ENCODE data around the gene CD47.

Gene CD47

DNA sequence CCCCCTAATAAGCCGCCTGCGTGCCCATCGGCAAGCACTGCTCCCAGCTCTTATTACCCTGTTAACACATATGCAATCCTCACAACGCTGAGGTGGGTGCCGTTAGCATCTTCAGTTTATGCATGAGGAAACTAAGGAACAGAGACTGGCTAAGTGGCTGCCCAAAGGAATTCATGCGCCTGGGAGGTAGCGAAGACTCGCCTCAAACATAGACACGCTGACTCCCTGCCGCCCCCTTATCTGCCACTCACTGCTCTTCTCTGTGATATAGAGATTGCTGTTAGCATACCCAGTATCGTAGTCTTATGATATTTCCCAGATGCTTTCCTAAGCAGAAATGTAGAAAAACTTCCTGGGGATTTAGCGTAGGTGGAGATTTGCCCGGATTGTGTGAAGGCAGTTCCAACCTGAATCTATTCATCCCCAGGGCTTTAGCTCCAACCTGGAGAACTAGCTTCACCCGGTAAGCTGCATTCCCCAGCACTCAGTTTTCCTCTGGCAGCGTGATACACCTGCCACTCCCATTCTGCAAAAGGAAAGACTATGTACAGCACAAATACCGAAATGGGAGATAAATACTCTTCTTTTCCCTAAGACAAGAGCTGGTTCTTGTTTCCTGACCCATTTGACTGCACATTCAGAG lies 23.7 kb upstream of the CD47 start:
- no peak for DNase-seq

DNA sequence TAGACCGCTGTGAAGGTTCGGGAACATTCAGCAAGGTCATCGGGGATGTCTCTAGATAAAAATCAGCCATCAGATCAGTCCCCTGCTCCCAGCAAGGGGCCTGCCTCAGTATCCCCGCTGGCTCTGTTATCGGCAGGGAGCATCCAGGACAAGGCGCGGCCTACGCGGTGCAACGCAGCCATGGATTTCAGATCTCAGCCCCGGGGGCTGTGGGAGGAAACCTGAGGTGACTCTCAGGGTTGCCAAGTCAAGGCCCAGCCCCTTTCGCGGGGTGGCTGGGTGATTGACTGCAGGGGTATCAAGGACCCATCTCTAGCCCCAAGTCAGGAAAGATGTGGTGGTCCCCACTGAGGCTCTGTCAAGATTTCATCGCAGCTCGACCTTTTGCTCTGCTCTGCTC lies 23.1 kb upstream of the CD47 start:
- DNase-seq: no peak

DNA sequence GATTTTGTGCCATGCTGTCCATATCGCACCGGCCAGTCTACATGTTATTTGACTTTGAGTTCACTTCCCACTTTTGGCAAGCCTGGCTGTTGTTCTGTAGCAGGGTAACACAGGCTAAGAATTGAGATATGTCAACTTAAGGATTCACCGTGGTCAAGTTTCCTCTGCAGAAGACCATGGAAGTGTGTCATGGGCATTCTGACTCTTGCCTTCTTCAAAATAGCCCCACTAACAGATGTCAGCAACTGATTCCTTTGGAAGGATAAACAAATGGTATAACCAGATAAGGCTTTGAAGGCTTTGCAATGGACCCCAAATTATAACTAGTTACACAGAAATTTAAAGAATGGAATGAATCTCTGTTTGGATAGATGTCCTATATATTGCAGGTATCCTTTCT lies 20.1 kb upstream of the CD47 start:
- DNase-seq: no peak

DNA sequence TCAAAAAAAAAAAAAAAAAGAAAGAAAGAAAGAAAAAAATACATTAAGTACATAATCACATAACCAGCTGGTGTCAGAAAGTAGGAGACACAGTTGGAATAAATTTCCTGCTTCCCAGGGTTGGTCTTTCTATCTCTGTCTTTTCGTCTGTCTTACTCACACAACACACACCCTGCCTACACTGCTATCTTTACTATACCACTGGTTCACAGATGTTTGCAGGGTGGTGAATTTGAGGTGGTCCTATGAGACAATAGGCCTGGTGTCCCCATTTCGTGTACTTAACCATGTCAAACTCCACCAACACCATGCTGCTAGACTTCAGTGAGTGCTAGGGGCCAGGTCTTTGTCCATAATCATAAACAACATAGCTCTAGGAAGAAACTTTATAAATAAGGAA lies 17.6 kb upstream of the CD47 start:
- DNase-seq: no peak

DNA sequence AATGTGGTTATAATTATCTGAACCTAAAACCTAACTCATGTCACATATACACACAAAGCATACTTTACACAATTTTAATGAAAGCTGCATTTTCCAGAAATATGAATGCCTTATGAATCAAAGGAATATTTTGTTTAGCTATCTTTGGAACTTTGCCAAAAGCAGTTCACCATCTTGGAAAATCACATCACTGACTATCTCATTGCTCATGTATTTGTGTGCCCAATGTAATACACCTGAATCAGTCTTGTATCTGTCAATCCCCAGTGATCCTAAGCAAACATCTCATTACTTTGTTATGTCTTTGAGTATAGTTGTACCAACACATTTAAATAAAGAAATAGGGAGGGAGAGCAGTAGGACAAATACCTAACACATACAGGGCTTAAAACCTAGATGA lies 15.6 kb upstream of the CD47 start:
- no peak for DNase-seq

DNA sequence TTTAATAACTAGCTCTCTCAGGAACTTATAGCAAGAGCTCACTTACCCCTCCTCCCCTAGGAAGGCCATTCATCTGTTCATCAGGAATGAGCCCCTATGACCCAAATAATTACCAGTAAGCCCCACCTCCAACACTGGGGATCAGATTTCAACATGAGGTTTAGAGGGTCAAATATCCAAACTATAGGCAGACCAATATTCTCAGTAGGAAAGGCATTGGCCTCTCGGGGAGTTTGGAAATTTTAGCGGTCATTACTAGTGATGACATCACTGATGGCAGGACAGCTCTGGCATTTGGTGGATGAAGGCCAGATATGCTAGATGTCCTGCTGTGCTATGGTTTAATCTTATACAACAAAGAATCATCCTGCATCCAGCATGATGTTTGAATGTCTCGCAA lies 15.2 kb upstream of the CD47 start:
- DNase-seq: no peak

DNA sequence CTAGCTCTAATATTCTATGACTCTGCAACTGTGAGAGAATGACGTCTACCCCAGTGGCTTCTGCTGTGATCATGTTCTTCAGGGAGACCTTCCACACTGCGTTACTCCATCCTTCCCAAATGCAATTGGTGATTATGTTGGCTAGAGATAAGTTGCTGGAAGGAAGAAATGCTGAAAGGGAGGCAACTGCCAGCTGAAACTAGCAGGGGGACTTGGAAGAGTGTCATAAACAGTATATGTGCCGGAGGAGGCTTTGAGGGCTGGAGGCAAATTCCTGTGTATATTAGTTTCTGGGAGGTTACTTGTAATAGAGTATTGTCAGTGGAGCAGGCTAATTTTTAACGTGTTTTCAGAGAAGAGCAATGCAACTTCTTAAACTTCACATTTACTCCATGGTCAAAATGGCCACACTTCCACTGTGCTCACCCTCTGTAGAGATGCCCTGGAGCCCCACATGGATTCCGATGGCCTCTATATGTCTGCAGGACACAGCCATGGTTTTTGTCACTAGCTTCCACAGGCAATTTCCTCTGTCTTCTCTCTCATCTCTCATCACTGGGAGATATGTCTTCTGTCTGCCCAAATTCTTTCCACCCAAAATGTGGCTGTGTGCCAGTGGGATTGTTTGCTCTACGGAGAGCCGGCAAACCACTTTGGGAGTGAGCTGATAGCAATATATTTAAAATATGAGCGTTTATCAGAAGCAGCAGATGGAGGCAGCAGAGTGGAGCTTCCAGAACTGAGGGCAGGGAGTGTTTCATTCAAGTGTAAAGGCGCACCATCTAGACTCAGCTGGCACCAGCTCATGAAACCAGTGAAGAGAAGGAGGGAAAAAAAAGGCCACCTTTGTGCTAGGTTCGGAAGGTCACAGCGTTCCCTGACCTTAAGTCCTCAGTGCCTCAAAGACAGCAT lies 13.3 kb upstream of the CD47 start:
- DNase-seq: no peak

DNA sequence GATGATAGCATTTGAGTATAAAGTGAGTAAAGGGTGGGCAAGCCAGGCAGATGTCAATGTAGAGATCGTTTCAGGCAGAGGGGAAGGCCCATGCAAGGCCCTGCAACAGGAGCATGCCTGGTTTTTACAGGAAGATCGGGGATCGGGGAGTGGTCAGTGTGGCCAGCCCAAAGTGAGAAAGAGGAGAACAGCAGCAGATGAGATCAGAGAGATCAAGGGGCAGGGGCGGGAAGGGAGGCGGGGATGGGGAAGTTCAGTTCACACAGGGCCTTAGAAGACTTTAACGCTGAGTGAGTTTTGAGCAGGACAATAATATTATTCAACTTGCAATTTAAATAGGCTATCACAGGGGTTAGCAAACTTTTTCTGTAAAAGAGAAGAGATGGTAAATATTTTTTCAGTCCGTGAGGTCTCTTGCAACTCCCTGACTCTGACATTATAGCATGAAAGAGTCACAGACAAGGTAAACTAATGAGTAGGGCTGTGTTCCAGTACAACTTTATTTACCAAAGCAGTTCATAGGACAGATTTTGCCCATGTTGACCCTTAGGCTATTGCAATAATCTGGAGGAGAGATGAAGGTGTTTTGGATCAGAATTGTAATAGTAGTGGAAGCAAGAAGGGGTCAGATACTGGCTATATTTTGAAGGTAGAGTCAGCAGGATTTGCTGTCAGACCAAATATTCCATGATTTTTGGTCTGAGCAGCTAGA lies 12.4 kb upstream of the CD47 start:
- no peak for DNase-seq

DNA sequence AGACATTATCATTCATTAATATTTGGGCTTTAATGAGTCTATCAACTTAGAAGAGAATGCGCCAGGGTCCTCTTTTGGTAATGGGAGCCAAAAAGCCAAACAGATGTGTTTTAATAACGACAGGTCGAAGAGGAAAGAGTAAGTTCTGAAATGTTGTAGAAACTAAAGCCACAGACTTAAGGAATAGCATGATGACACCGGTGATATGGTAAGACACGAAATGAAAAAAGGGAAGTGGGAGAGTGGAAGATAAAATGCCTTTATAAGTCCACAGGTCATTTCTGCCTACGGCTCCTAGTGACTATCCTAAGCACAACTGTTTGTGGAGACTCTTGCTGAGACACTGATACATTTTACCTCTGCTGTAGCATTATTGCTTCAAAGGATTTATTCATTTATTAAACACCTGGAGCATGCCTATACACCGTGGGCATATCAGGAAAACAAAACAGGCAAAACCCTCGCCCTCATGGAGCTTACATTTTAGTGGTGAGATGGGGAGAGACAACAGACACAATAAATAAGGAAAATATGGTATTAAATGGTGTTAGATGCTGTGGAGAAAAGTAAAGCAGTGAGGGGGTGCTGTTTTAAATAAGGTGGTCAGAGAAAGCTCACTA lies 11.7 kb upstream of the CD47 start:
- DNase-seq: no peak

DNA sequence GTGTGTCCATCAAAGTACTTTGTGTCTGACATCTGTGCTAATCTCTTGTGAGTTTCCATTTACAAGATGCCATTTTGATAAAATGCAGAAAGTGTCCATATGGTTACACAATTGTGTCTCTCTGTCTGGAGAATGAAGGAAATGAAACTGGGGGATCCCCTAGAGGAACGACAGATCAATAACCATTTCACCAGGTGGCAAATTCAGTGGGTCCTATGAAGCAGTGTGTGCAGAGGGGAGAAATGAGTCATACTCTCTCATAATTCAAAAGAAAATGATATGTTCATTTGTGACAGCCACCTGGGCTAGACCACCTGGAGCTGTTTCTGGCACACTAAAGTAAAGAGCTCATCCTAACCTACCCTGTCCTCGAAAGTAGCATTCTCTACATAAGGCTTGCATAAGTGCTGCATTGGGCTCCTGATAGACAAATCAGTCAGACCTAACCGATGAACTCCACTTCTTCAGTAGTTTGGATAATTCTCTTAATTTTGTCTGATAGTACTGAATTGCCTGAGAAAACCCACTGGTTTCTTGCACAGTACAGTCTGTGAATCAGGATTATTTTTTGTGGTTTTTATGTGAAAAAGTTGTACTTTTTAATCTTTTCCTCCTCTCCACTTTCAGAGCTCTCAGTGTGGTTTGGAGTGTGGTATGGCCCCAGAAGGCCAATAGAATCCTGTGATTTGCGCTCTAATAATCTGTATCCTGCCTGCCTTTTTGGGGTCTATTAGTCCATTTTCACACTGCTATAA lies 10.3 kb upstream of the CD47 start:
- DNase-seq: no peak

DNA sequence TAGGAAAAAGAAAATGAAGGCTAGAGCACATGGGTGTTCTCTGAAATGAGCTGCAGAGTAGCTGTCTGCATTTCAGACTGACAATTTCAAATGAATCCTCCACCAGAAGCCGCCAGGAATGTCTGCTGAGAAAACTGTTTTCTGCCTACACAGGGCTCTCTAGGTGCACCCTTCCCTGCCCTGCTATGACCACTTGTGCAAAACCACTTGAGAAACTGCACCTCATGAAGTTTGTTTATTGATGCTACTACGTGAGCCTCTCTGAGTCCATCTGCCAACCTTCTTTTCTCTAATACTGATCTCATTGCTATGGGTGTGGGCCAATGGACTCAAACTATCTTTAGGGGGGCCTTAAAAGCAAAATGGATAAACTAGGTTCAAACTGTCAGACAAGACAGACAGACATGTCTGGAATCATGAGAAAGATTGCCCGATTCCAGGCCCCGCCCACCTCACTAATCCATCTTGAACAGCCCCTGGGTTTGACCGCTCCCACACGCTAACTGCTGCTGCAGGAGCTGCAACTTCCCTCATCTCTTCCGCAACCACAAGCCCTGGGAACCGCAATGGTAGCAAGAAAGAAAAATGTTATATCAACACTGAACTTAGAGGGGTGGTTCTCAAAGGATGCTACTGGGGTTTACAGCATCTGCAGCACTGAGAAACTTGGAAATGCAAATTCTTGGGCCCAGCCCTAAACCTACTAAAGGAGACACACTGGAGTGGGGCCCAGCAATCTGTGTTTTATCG lies 9.0 kb upstream of the CD47 start:
- DNase-seq: no peak

DNA sequence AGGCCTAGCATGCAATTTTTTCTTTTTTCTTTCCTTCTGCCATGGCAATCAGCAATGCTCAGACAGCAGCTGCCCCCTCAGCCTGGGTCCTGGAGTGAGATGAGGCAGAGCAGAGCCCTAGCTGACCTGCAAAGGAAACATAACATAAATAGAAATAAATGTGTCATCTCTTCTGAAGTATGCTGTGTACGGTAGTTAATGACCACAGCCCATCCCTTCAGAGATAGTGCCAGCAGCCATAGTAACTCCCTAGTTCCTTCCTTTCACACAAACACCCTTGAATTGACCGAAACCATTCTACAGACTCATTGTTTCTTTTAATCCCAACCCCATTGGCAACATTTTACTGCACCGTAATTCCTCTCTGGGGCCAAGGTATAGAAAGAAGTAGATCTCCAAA lies 8.4 kb upstream of the CD47 start:
- no peak for DNase-seq

DNA sequence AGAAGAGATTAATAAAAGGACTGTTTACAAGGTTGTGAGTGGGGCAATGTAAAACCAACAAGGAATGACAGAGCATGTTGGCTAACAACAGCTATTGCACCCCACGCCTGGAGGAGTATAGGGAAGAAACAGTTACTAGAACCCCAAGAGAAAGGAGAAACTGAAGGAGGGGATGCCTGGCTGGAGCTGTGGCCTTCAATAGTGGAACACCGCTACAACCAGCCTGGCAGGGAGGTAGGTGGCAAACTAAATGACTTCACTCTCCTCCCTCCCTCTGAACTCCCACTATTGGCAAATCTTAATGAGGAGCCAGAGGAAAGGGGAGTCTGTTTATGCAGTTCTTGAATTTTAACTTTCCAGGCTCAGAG lies 7.2 kb upstream of the CD47 start:
- no peak for DNase-seq

DNA sequence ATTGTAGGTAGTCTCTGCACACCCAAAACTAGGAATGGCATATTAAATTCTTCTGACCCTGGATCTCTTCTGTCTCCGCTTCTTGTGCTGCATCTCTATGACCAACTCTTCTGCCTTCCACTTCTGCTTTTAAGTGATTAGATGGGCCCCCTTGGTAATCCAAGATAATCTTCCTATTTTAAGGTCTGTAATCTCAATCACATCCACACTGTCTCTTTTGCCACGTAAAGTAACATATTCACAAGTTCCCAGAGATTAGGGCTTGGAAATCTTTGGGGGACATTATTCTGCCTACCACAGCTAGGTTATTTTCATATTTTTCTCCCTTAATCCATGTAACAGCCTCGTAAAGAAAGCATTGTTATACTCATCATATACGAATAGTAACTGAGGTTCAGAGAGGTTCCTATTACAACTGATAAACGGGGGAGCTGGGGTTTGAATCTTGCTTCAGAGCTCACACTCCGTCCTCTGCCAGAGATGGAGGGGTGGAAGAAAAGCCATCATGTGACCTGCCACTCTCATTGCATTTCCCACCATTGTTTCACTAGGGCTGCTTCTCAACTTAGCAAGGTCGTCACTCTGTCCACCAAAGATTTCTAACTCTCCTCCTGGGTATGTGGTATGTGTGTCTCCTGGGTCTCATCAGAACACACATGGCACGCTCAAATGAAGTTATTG lies 6.6 kb upstream of the CD47 start:
- no peak for DNase-seq

DNA sequence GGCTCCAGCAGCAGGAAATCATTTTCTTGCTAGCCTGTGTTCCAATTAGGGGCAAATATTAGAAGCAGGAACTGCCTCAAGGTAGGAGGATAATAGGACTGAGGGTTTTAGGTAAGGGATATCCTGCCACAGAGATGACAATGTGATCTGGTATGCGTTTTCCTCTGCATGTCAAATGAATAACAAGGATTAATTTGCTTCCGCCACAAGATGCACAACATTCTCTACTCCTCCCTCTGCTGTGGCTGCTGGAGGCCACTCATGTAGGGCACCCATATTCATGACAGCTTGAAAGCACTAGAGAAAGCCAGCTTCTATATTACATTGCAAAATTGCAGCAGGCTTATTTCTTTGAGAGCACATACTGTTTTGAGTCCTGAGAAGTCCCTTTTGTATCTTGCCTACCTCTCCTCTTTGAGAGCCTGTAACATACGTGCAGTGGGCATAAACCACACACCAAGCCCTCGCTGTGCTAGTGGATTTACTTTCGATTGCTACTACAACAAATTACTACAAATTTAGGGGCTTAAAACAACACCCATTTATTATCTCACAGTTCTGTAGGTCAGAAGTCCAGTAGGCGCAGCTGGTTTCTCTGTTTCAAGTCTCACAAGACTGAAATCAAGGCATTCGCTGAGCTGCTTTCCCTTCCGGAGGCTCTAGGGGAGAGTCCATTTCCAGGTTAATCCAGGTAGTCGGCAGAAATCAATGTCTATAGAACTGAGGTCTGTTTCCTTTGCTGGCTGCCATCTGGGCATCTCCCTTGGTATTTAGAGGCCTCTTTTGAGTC lies 5.9 kb upstream of the CD47 start:
- no peak for DNase-seq

DNA sequence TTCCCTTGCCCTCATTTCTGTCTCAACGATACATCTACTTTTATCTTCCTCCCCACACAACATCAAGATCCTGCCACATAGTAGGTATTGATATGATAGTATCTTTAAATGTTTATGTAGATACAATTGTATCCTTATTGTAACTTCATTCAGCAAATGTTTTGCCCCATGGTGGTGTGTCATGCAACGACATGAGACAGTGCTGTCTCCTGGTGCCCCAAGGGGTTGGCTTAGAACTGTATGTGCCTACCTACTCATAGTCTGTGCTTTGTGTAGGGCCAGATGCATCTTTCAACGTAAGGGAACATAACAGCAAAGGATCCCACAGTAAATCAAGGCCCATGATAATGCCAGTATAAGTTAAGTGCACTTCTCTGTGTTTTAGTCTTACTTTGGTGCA lies 2.8 kb upstream of the CD47 start:
- DNase-seq: no peak

DNA sequence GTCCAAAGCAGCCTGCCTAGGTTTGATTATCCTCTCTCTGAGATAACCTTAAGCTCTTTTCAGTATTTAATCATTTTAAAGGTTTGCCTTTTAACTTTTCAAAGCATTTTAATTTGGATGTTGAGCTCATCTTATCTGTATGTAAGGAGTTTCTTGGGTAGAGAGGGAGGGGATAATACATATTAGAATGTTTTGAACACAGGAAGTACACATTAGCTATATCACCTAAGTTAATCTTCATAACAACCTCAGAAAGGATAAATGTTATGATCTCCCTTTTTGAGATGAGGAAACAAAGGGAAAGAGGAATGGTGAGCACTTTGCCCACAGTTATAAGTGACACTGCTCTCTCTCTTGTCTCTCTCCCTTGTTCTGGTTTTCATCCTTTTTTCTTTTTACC lies 2.2 kb upstream of the CD47 start:
- no peak for DNase-seq

DNA sequence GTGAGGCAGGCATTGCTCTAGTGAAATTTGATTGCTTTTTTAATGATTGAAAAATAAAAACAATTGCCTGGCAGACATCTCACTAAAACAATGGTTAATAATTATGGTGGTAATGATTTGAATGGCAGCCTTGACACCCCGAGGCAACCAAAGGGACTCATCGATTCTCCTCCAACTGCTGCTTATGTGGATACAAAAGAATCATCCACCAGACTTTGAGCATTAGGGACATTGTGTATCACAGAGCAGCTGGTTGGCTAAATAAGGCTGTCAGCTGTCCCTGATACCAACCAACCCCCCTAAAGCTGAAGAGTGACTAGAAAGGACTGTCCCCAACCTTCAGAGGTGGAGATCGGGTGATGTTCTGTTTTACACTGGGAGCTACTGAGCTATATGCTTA lies 1.7 kb upstream of the CD47 start:
- DNase-seq: no peak

DNA sequence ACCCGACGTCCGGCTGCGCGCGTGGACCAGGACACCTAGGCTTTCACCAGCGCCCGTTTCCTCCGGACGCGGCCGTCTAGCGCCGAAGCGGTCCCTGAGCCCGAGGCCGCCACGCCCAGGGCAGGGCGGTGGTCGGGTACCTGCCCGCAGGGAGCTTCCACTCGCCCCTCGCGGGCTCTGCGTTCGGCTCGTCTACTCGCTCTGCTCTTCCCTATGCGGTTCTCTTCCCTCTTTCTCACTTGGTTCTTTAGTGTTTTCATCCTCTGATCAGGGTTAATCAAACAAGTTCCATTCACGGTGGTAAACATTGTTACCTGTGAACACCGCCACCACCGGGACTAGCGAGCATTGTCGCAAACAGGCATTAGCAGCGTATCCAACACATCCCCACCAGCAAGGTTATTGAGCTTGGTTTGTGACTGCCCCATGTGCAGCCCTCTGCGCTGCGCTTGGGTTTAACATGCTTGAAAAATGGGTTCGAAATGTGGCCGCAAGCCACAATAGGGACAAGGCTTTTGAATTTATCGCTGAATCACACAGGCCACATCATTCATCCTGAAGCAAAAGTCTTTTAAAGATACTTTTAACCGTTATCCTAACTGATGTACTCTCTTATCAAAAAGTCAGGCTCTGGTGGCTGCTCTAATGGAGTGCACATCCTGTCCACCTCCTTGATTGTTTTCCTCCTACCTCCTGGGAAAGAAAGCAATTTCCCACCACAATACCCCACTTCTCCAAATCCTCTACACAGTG lies 843 bp upstream of the CD47 start:
- peak; percentile 70 for DNase-seq
